Measurements from ENCODE around the gene CLOCK. TPM values are rescaled to one million over a fixed set of nuclear protein-coding genes. Genes with fewer than 3 reads are reported as not detected.

The CLOCK gene
- total and polyA plus RNA-seq, 9 of the 15 experiments (the other 6 are each of a cell fraction or from before 2014, with no cell fraction given): 3.7 to 14.4 (median 9.4) TPM

DNA sequence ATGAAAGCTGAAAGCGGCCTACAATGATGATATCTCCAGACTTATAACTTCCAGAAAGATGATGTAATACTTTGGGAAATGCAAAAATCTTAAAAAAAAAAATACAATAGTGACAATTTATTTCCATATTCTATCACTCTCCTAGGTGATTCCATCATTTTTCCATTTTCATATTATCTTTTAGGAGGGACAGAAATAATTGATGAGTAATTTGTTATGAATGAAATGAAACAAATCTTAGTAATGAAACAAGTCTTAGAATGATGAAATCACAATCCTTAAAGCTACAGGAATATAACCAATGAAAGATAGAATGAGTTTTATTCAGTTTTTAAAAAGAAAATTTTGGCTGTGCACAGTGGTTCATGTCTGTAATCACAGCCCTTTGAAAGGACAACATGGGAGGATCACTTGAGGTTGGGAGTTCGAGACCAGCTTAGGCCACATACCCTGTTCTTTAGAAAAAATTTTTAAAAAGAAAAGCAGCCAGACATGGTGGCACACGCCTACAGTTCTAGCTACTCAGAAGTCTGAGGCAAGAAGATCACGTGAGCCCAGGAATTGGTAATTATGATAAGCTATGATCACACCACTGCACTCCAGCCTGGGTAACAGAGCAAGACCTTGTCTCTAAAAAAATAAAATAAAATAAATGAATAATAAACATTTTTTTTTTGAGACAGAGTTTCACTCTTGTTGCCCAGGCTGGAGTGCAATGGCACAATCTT lies 21.7 kb downstream of the CLOCK start:
- Histone ChIP-seq H3K4me3 (no peak overlapping the region), H4K20me1 (replicated peaks; ENCODE audit: control insufficient read depth, insufficient read depth, low read length) (no peaks in the 10 kb centered on the region), H3K9me3 (replicated peaks; ENCODE audit: control insufficient read depth, insufficient read depth, low read depth, low read length) (peaks cover 2% of the 10 kb centered on the region; the same call in 1 of the 2 replicates), H3K36me3 (ENCODE audit: control insufficient read depth, insufficient read depth, low read length) (peaks cover 5% of the 10 kb centered on the region), H3K4me1 (replicated peaks in 1 of 2; ENCODE audit: control insufficient read depth in 2 of 2, insufficient read depth in 2 of 2, low read length in 2 of 2) (no peaks in the 10 kb centered on the region), H3K9ac (ENCODE audit: insufficient read depth in 1 of 2, low read depth in 2 of 2, low read length in 2 of 2) (no peak overlapping the region), H2AFZ (ENCODE audit: low read depth, low read length) (no peak overlapping the region), H3K27me3 (ENCODE audit: control insufficient read depth in 2 of 2, insufficient read depth in 2 of 2, low read length in 2 of 2) (no peaks in the 10 kb centered on the region), H3K27ac (ENCODE audit: extremely low read depth, low read depth, low read length) (no peak overlapping the region), H3K9me1 (ENCODE audit: control insufficient read depth, insufficient read depth, low read length) (no peaks in the 10 kb centered on the region), H3K79me2 (ENCODE audit: control insufficient read depth, insufficient read depth, low read length) (peaks cover 79% of the 10 kb centered on the region), H3K4me2 (ENCODE audit: insufficient read depth, low read length) (no peak overlapping the region)
- BruUV-seq (replicated peaks): no TSS peak
- intact Hi-C loops (cut with micrococcal nuclease): no loop called here
- no peak for DNase-seq (ENCODE audit: extremely low read depth in 1 of 4, low spot score in 3 of 4)
- ATAC-seq: peak; percentile 56
- TF ChIP-seq NFATC3 (IDR thresholded peaks at IDR 0.05) (no peak), CXXC5 (CRISPR knock-in tag; IDR thresholded peaks at IDR 0.05) (no peak), HDAC6 (IDR thresholded peaks at IDR 0.05; ENCODE audit: low read depth, low read length) (no peak), ATF7 (IDR thresholded peaks at IDR 0.05) (0 out of 2 replicates have a peak, but pooled peaks have one; percentile 29), CEBPB (tag; IDR thresholded peaks at IDR 0.05) (peak; percentile 56), CEBPG (CRISPR knock-in tag; IDR thresholded peaks at IDR 0.05) (no peak), CEBPG (tag; conservative IDR thresholded peaks at IDR 0.05 in 1 of 2, IDR thresholded peaks at IDR 0.05 in 1 of 2) (peak; percentile 74 to 85), RAD51 (IDR thresholded peaks at IDR 0.05; ENCODE audit: borderline replicate concordance, low read depth) (peak; percentile 12; the same call in 1 of the 2 replicates), TAF9B (IDR thresholded peaks at IDR 0.05; ENCODE audit: partially characterized antibody) (no peak), TRIM24 (IDR thresholded peaks at IDR 0.05) (peak in 1 of 2 experiments; percentile 43; a peak in 2 of 4 replicates), STAG1 (CRISPR knock-in tag; IDR thresholded peaks at IDR 0.05; ENCODE audit: borderline replicate concordance) (no peak)
- TF ChIP-seq, protein P1, sequence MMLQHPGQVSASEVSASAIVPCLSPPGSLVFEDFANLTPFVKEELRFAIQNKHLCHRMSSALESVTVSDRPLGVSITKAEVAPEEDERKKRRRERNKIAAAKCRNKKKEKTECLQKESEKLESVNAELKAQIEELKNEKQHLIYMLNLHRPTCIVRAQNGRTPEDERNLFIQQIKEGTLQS (IDR thresholded peaks at IDR 0.05): peak; percentile 90
- TF ChIP-seq, protein P1 (CRISPR knock-in tag; conservative IDR thresholded peaks at IDR 0.05): no peak
- TF ChIP-seq, protein P2, sequence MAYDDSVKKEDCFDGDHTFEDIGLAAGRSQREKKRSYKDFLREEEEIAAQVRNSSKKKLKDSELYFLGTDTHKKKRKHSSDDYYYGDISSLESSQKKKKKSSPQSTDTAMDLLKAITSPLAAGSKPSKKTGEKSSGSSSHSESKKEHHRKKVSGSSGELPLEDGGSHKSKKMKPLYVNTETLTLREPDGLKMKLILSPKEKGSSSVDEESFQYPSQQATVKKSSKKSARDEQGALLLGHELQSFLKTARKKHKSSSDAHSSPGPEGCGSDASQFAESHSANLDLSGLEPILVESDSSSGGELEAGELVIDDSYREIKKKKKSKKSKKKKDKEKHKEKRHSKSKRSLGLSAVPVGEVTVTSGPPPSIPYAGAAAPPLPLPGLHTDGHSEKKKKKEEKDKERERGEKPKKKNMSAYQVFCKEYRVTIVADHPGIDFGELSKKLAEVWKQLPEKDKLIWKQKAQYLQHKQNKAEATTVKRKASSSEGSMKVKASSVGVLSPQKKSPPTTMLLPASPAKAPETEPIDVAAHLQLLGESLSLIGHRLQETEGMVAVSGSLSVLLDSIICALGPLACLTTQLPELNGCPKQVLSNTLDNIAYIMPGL (CRISPR knock-in tag; IDR thresholded peaks at IDR 0.05): no peak
- TF ChIP-seq, protein P3, sequence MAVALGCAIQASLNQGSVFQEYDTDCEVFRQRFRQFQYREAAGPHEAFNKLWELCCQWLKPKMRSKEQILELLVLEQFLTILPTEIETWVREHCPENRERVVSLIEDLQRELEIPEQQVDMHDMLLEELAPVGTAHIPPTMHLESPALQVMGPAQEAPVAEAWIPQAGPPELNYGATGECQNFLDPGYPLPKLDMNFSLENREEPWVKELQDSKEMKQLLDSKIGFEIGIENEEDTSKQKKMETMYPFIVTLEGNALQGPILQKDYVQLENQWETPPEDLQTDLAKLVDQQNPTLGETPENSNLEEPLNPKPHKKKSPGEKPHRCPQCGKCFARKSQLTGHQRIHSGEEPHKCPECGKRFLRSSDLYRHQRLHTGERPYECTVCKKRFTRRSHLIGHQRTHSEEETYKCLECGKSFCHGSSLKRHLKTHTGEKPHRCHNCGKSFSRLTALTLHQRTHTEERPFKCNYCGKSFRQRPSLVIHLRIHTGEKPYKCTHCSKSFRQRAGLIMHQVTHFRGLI (CRISPR knock-in tag; IDR thresholded peaks at IDR 0.05): no peak
- WGBS (ENCODE audit: insufficient coverage, low coverage, missing lambda C conversion rate): 70% methylated on average over 4 of the region's 4 CpGs
- ChIA-PET POLR2A (no interaction called here), CTCF (ENCODE audit: low intra/inter-chr PET ratio) (no interaction called here)
- no peak for FAIRE-seq
- in situ Hi-C loops (cut with MboI): no loop called here

Measured in K562 (cell line).